Mucosa of rectum (tissue), 2 donors: ENCODE results near the gene RPGR.
A peak's percentile ranks its signal among the peaks of the same experiment; 100 is the strongest.

Source experiments
- H3K27ac ChIP-seq, 2 donors: one replicate each; pipeline ENCODE4 v1.7.0; 2013; ENCODE audit warnings: inconsistent platforms in 2 of 2, low read depth in 2 of 2, low read length in 2 of 2
- H3K27me3 ChIP-seq, 2 donors: one replicate each; pipeline ENCODE4 v1.7.0; 2013; ENCODE audit warnings: low read length in 2 of 2; ENCODE audit not compliant: control insufficient read depth in 2 of 2, insufficient read depth in 2 of 2
- H3K36me3 ChIP-seq, 2 donors: one replicate each; pipeline ENCODE4 v1.7.0; 2013; ENCODE audit warnings: low read length in 2 of 2; ENCODE audit not compliant: control insufficient read depth in 2 of 2, insufficient read depth in 2 of 2
- H3K4me1 ChIP-seq, 2 donors: one replicate each; pipeline ENCODE4 v1.7.0; 2013; ENCODE audit warnings: low read length in 2 of 2, mild to moderate bottlenecking in 1 of 2; ENCODE audit not compliant: control insufficient read depth in 2 of 2, insufficient read depth in 2 of 2
- H3K4me3 ChIP-seq, 2 donors: one replicate each; pipeline ENCODE4 v1.7.0; 2013; ENCODE audit warnings: low read length in 2 of 2
- H3K9ac ChIP-seq, 2 donors: one replicate each; pipeline ENCODE4 v1.7.0; 2013; ENCODE audit warnings: low read length in 2 of 2, low read depth in 1 of 2, mild to moderate bottlenecking in 1 of 2
- H3K9me3 ChIP-seq, 2 donors: one replicate each; pipeline ENCODE4 v1.7.0; 2013; ENCODE audit warnings: low read length in 2 of 2; ENCODE audit not compliant: control insufficient read depth in 2 of 2
- donor health status: healthy.
- donor health status: Normal muscosa, but diverticular disease.

The RPGR gene

DNA sequence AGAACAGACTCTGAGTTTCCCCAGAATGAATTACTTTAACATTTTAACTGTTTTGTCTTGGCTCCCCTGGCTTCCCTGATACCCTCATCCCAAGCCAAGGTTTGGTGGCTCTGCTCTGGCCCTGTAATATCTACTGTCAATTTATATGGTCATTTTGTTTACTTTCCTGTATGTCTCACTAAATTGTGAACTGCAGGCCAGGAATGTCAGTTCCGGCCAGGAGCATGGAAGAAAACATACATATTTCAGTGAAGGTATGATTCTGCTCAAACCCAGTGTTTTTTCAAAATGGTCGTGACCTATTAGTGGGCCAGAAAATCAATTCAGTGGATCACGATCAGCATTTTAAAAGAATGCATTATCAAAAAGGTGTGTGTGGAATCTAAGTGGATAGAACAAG, 1.2 kb downstream of the RPGR start:
- no peak overlapping the region for H3K27ac ChIP-seq

DNA sequence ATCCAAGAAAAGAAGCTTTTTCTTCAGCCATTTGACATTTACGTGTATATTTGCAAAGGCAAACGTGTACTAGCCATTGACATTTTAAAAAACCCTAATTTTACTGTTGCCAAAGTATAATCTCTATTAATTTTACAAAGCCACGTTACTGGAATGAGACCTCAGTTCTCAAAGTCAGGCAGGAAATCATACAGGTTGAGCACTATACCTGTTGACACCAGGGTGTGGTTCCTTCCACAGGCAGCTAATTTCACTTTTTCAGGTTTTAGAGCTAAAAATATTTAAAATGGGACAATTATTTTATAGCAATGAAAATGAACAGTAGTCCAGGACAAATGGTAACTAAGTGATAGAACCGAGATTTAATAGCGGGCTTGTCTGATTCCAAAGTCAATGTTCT, 6.5 kb downstream of the RPGR start:
- no peak overlapping the region for H3K27ac ChIP-seq
- no peaks in the 10 kb centered on the region for H3K9me3 ChIP-seq
- H3K27me3 ChIP-seq: peaks cover 0 to 4% of the 10 kb centered on the region in 2 donors
- H3K9ac ChIP-seq: no peak overlapping the region
- H3K4me1 ChIP-seq: no peaks in the 10 kb centered on the region
- peaks cover 2 to 5% of the 10 kb centered on the region in 2 donors for H3K36me3 ChIP-seq
- no peak overlapping the region for H3K4me3 ChIP-seq

More for the DNA sequence above, 1.2 kb downstream of the RPGR start:
- Histone ChIP-seq H3K4me1 (peaks cover 0 to 4% of the 10 kb centered on the region in 2 donors), H3K9me3 (no peaks in the 10 kb centered on the region), H3K36me3 (no peaks in the 10 kb centered on the region), H3K9ac (no peak overlapping the region), H3K27me3 (no peaks in the 10 kb centered on the region), H3K4me3 (peak overlapping the region; percentile 77 to 81)

DNA sequence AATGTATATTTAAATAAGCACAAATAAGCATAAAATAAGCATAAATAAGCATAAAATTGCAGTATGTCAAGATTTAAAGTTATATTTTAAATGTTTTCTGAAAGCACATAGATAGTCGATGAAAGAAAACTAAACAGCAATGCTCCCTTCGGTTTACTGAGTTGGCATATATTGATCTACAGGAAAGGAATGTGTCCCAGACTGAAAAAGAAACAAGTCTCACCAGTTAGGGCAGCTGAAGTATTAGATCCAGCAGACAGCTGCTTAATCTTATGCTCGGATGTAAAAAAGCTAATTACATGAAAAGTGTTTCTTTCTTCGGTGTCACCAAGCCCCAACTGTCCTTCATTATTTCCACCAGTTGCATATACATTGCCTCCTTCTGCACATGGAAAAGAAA, 8.7 kb downstream of the RPGR start:
- Histone ChIP-seq H3K4me3 (no peak overlapping the region), H3K9ac (no peak overlapping the region), H3K36me3 (peaks cover 2 to 5% of the 10 kb centered on the region in 2 donors), H3K27me3 (peaks cover 0 to 4% of the 10 kb centered on the region in 2 donors), H3K4me1 (no peaks in the 10 kb centered on the region), H3K9me3 (no peaks in the 10 kb centered on the region), H3K27ac (no peak overlapping the region)

DNA sequence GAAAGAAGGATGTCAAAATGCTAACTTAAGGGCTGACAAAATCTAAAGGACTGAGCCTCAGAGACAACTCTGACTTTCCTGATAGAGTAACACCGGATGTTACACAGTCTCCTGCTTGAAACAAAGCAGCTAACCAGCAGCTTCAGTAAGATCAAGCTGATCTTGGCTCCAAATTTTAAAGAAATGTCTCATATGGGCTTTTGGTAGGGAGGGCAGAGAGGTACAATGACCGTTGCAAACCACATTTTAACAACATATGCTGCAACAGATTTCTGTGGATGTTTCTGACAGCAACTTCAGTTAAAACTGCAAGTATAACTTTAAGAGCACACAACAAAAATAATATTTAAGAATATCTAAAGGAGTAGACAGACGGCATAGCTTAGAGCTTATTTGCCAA, 9.1 kb downstream of the RPGR start:
- Histone ChIP-seq H3K9me3 (no peaks in the 10 kb centered on the region), H3K9ac (no peak overlapping the region), H3K36me3 (peaks cover 2 to 5% of the 10 kb centered on the region in 2 donors), H3K4me3 (no peak overlapping the region), H3K27me3 (peaks cover 0 to 4% of the 10 kb centered on the region in 2 donors), H3K27ac (no peak overlapping the region), H3K4me1 (no peaks in the 10 kb centered on the region)

DNA sequence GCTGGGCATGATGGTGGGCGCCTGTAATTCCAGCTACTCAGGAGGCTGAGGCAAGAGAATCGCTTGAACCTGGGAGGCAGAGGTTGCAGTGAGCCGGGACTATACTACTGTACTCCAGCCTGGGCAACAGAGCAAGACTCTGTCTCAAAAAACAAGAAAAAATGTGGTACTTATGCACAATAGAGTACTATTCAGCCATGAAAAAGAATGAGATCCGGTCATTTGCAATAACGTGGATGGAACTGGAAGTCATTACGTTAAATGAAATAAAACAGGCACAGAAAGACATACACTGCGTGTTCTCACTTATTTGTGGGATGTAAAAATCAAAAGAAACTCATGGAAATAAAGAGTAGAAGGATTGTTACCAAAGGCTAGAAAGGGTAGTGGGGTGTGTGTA, 12.1 kb downstream of the RPGR start:
- Histone ChIP-seq H3K27me3 (peaks cover 0 to 4% of the 10 kb centered on the region in 2 donors), H3K27ac (no peak overlapping the region), H3K4me3 (no peak overlapping the region), H3K9me3 (no peaks in the 10 kb centered on the region), H3K4me1 (no peaks in the 10 kb centered on the region), H3K36me3 (peaks cover 2 to 3% of the 10 kb centered on the region in 2 donors), H3K9ac (no peak overlapping the region)

DNA sequence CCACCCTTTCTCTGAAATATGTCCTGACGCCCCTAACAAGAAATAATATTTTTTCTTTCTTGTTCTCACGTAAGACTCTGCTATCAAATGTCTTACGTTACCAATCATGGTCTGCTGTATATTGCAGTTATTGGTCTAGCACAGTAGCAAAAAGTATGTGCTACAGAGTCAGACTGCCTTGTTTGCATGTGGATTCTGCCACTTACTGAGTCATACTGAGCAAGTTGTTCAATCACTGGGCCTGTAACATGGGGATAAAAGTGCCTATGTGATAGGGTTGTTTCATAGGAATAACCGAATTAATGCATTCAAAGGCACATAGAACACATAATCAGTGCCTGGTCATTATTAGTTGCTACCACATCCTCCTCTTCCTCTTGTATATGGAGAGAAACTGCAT, 14.1 kb downstream of the RPGR start:
- Histone ChIP-seq H3K9ac (no peak overlapping the region), H3K4me1 (no peaks in the 10 kb centered on the region), H3K36me3 (peaks cover 2 to 3% of the 10 kb centered on the region in 2 donors), H3K9me3 (no peaks in the 10 kb centered on the region), H3K4me3 (no peak overlapping the region), H3K27ac (no peak overlapping the region), H3K27me3 (peaks cover 0 to 4% of the 10 kb centered on the region in 2 donors)

DNA sequence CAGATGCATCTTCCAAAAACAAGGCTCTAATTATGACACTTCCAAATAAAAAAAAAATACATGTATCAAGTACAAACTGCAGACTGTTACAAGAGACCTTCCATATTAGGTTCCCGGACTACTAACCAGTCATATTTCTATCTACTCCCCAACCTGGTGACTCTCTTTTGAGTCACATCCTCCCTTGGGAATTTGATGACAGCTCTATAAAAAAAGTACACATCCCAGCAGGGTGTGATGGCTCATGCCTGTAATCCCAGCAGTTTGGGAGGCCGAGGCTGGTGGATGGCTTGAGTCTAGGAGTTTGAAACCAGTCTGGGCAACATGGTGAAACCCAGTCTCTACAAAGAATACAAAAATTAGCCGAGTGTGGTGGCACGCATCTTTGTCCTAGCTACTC, 14.9 kb downstream of the RPGR start:
- peaks cover 2 to 3% of the 10 kb centered on the region in 2 donors for H3K36me3 ChIP-seq
- peaks cover 0 to 4% of the 10 kb centered on the region in 2 donors for H3K27me3 ChIP-seq
- no peaks in the 10 kb centered on the region for H3K9me3 ChIP-seq
- no peak overlapping the region for H3K27ac ChIP-seq
- no peaks in the 10 kb centered on the region for H3K4me1 ChIP-seq
- no peak overlapping the region for H3K4me3 ChIP-seq
- H3K9ac ChIP-seq: no peak overlapping the region

DNA sequence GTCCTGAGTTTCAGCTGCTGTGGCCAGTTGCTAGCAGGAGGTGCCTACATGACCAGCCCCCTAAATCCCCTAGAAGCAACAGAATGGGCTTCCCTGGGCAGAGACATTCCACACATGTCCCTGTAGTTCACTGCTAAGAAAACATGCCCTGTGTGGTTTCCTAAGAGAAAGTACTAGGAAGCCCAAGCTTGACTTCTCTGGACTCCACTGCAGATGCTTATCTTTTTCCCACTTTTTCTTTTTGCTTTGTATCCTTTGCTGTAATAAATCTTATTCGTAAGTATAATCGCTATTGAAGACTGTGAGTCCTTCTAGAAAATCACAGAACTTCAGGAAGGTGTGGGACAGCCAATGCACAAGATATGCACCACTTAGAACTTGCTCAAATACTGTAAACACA, 15.6 kb downstream of the RPGR start:
- Histone ChIP-seq H3K27me3 (peaks cover 0 to 4% of the 10 kb centered on the region in 2 donors), H3K9ac (no peak overlapping the region), H3K4me1 (no peaks in the 10 kb centered on the region), H3K4me3 (no peak overlapping the region), H3K27ac (no peak overlapping the region), H3K9me3 (no peaks in the 10 kb centered on the region), H3K36me3 (peaks cover 2 to 3% of the 10 kb centered on the region in 2 donors)

DNA sequence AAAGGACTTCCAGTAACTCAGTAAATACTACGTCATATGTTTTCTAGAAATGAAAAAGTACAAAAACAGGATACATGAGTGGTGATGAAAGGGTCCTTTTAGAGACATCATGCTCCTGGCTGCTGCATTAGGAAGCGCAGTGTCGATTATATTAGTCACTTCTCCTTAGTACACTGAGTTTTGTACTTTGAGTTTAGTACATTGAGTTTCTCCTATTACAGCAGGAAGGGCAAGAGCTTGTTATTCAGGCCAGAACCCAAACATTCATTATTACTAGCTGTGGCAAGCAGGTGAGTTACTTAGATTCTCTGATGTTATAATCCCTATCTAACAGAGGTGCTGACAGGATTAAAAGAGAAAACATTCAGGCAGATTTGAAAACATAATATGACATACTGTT, 21.3 kb downstream of the RPGR start:
- Histone ChIP-seq H3K9me3 (no peaks in the 10 kb centered on the region), H3K27ac (no peak overlapping the region), H3K36me3 (no peaks in the 10 kb centered on the region), H3K27me3 (no peaks in the 10 kb centered on the region), H3K4me3 (no peak overlapping the region), H3K4me1 (no peaks in the 10 kb centered on the region), H3K9ac (no peak overlapping the region)

DNA sequence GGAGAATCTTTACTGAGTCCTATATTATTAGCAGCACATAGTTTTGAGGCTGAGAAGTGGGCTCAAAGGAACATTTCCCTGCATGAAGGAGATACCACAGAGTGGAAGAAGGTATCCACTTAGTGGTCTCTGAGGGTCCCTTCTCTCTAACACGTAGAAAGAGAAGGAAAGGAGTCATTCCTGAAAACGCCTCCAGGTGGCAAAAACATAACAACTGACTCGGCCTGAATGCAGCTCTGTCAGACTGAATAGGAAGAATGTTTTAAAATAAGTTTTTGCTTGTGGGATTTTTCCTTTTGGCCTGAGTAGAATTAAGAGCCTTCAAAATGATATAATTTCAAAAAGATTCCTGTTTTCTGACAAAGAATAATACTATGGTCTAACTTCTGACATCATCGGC, 23.3 kb downstream of the RPGR start:
- no peak overlapping the region for H3K27ac ChIP-seq
- no peaks in the 10 kb centered on the region for H3K27me3 ChIP-seq
- H3K9me3 ChIP-seq: no peaks in the 10 kb centered on the region
- no peak overlapping the region for H3K4me3 ChIP-seq
- no peaks in the 10 kb centered on the region for H3K36me3 ChIP-seq
- H3K4me1 ChIP-seq: no peaks in the 10 kb centered on the region
- H3K9ac ChIP-seq: no peak overlapping the region

DNA sequence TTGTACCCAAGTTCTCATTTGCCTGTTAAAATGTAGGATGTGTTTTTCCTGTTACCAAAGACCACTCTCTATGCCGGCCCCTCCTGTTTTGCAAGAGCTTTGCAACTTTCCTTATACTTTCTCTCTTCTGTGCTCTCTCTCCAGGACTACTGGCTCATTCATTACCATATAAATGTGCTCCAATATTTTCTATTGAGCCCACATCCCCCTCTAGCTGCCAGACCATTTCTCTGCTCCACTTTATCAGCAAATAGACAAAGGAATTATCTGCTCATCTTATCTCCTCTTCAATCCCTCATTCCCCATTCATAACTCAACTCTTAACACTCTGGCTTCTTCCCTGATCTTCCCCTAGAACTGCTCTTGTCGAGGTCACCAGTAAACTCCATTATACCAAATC, 33.6 kb downstream of the RPGR start:
- Histone ChIP-seq H3K4me1 (no peaks in the 10 kb centered on the region), H3K9me3 (no peaks in the 10 kb centered on the region), H3K36me3 (no peaks in the 10 kb centered on the region), H3K9ac (no peak overlapping the region), H3K27me3 (no peaks in the 10 kb centered on the region), H3K4me3 (no peak overlapping the region), H3K27ac (no peak overlapping the region)
